Hepatocyte (in vitro differentiated cells): ENCODE results near the gene DAB1. TPM values are rescaled to one million over a fixed set of nuclear protein-coding genes. Genes with fewer than 3 reads are reported as not detected.

ENCODE experiments used
- DNase-seq: peaks from one replicate; pipeline ENCODE4 v3.0.0-alpha.2; 2016; ENCODE audit warnings: low spot score
- H2AFZ ChIP-seq: fragments of 200-600 bp; sonication (generic); 2 replicates; pipeline ENCODE4 v1.6.0; 2016; ENCODE audit warnings: antibody characterized with exemption, mild to moderate bottlenecking
- H3K27ac ChIP-seq: fragments of 200-600 bp; sonication (generic); 2 replicates; pipeline ENCODE4 v1.5.1; 2016; ENCODE audit warnings: mild to moderate bottlenecking
- H3K27me3 ChIP-seq: fragments of 200-600 bp; sonication (generic); 2 replicates; pipeline ENCODE4 v1.6.1; 2016
- H3K36me3 ChIP-seq: fragments of 200-600 bp; sonication (generic); replicated peaks from 2 replicates; pipeline ENCODE4 v1.5.1; 2016; ENCODE audit warnings: low read depth; ENCODE audit not compliant: insufficient read depth
- H3K4me1 ChIP-seq: fragments of 200-600 bp; sonication (generic); 2 replicates; pipeline ENCODE4 v1.5.1; 2016; ENCODE audit warnings: mild to moderate bottlenecking, moderate library complexity; ENCODE audit not compliant: insufficient read depth
- H3K4me2 ChIP-seq: fragments of 200-600 bp; sonication (generic); 2 replicates; pipeline ENCODE4 v1.6.0; 2016
- H3K4me3 ChIP-seq: fragments of 200-600 bp; sonication (generic); 2 replicates; pipeline ENCODE4 v1.5.1; 2016; ENCODE audit warnings: mild to moderate bottlenecking
- H3K79me2 ChIP-seq: fragments of 200-600 bp; sonication (generic); 2 replicates; pipeline ENCODE4 v1.6.0; 2017; ENCODE audit warnings: mild to moderate bottlenecking
- H3K9me2 ChIP-seq: fragments of 200-600 bp; sonication (generic); replicated peaks from 2 replicates; pipeline ENCODE4 v1.6.0; 2017; ENCODE audit warnings: mild to moderate bottlenecking; ENCODE audit not compliant: insufficient read depth
- H3K9me3 ChIP-seq: fragments of 200-600 bp; sonication (generic); 2 replicates; pipeline ENCODE4 v1.5.1; 2016; ENCODE audit warnings: low read depth, mild to moderate bottlenecking
- H4K20me1 ChIP-seq: fragments of 200-600 bp; sonication (generic); 2 replicates; pipeline ENCODE4 v1.6.0; 2016; ENCODE audit warnings: mild to moderate bottlenecking; ENCODE audit not compliant: insufficient read depth, poor library complexity, severe bottlenecking
- CTCF ChIP-seq: fragments of 200-600 bp; sonication (generic); IDR thresholded peaks from 2 replicates; pipeline ENCODE4 v1.5.1; 2016; ENCODE audit warnings: antibody characterized with exemption, mild to moderate bottlenecking; ENCODE audit not compliant: poor library complexity
- EZH2 ChIP-seq: fragments of 200-600 bp; sonication (generic); IDR thresholded peaks from 2 replicates; pipeline ENCODE4 v1.6.1; 2016; ENCODE audit warnings: antibody characterized with exemption, mild to moderate bottlenecking, borderline replicate concordance
- EZH2phosphoT487 ChIP-seq: fragments of 200-600 bp; sonication (generic); IDR thresholded peaks from one replicate; pipeline ENCODE4 v1.6.1; 2018; ENCODE audit warnings: antibody characterized with exemption, mild to moderate bottlenecking, low read depth, moderate library complexity; ENCODE audit not compliant: unreplicated experiment, severe bottlenecking
- WGBS: methylation state at CpG from one replicate; pipeline ENCODE4 v1.1.6; 2016; ENCODE audit warnings: low lambda C conversion rate; ENCODE audit errors: missing lambda C conversion rate; 5-methylcytosine and 5-hydroxymethylcytosine counted together
- polyA plus RNA-seq: library from polyadenylated mRNA; unstranded; fragments of >200 nt; fragmentation: Nextera tagmentation; extraction: Ambion mirVana; gene quantifications from 2 replicates; pipeline ENCODE4 v1.2.1, GENCODE V29; 2016
- total RNA-seq: library from RNA; depleted of rRNA; stranded (reverse); fragments of >200 nt; gene quantifications from 2 replicates; pipeline ENCODE4 v1.2.3, GENCODE V29; 2014

The DAB1 gene
- total and polyA plus RNA-seq, 2 experiments from 2014 or later: 19.5 to 37.6 TPM

- H3K4me1 ChIP-seq: no peaks in the 10 kb centered on the region
- no peaks in the 10 kb centered on the region for H3K27me3 ChIP-seq
- peaks cover 16% of the 10 kb centered on the region for H3K79me2 ChIP-seq
- no peaks in the 10 kb centered on the region for H3K36me3 ChIP-seq
- H3K9me3 ChIP-seq: no peaks in the 10 kb centered on the region
- TF ChIP-seq EZH2 (no peak), CTCF (no peak), EZH2phosphoT487 (no peak)
- H3K4me2 ChIP-seq: no peak overlapping the region
- no peaks in the 10 kb centered on the region for H3K9me2 ChIP-seq
- H2AFZ ChIP-seq: no peak overlapping the region
- no peaks in the 10 kb centered on the region for H4K20me1 ChIP-seq
- WGBS: 70% methylated on average over 4 of the region's 4 CpGs
- no peak for DNase-seq
- H3K27ac ChIP-seq: no peak overlapping the region
- no peak overlapping the region for H3K4me3 ChIP-seq
Observed at GRCh38 chr1:57353654-57354053, 70.2 kb downstream of the DAB1 start.

GRCh38 chr1:57350610-57351009 is 73.2 kb downstream of the DAB1 start:
- Histone ChIP-seq H3K27ac (no peak overlapping the region), H3K9me3 (no peaks in the 10 kb centered on the region), H3K4me2 (no peak overlapping the region), H2AFZ (no peak overlapping the region), H4K20me1 (no peaks in the 10 kb centered on the region), H3K36me3 (no peaks in the 10 kb centered on the region), H3K4me3 (no peak overlapping the region), H3K9me2 (no peaks in the 10 kb centered on the region), H3K27me3 (no peaks in the 10 kb centered on the region), H3K4me1 (no peaks in the 10 kb centered on the region), H3K79me2 (peaks cover 9% of the 10 kb centered on the region)
- TF ChIP-seq CTCF: no peak
- TF ChIP-seq EZH2phosphoT487: no peak
- TF ChIP-seq EZH2: no peak
- DNase-seq: no peak
- WGBS: 55% methylated on average over 4 of the region's 4 CpGs

GRCh38 chr1:57348921-57349320 is 74.9 kb downstream of the DAB1 start:
- Histone ChIP-seq H3K79me2 (peaks cover 7% of the 10 kb centered on the region), H3K4me1 (no peaks in the 10 kb centered on the region), H4K20me1 (no peaks in the 10 kb centered on the region), H3K36me3 (no peaks in the 10 kb centered on the region), H3K9me3 (no peaks in the 10 kb centered on the region), H3K27ac (no peak overlapping the region), H2AFZ (no peak overlapping the region), H3K27me3 (no peaks in the 10 kb centered on the region), H3K9me2 (no peaks in the 10 kb centered on the region), H3K4me3 (no peak overlapping the region), H3K4me2 (no peak overlapping the region)
- TF ChIP-seq EZH2phosphoT487 (no peak), EZH2 (no peak), CTCF (no peak)
- DNase-seq: no peak
- 52% methylated on average over 1 of the region's 1 CpG for WGBS

GRCh38 chr1:57345916-57346315 is 77.9 kb downstream of the DAB1 start:
- 85% methylated on average over 8 of the region's 8 CpGs for WGBS
- TF ChIP-seq EZH2: no peak
- no peak for TF ChIP-seq EZH2phosphoT487
- TF ChIP-seq CTCF: no peak
- H3K4me1 ChIP-seq: no peaks in the 10 kb centered on the region
- H4K20me1 ChIP-seq: no peaks in the 10 kb centered on the region
- no peak overlapping the region for H3K4me3 ChIP-seq
- no peak for DNase-seq
- H3K4me2 ChIP-seq: no peak overlapping the region
- no peaks in the 10 kb centered on the region for H3K9me2 ChIP-seq
- H3K36me3 ChIP-seq: no peaks in the 10 kb centered on the region
- no peaks in the 10 kb centered on the region for H3K9me3 ChIP-seq
- H3K27ac ChIP-seq: no peak overlapping the region
- H3K27me3 ChIP-seq: no peaks in the 10 kb centered on the region
- no peak overlapping the region for H2AFZ ChIP-seq
- H3K79me2 ChIP-seq: peaks cover 7% of the 10 kb centered on the region
